Panc1 (cell line): ENCODE data around the gene FUT7. TPM values are rescaled to one million over a fixed set of nuclear protein-coding genes. Genes with fewer than 3 reads are reported as not detected.

Experiments
- ATAC-seq: fragments of 200-7000 bp; cut with Tn5 transposase; 2 replicates; pipeline ENCODE4 v1.9.1; 2020; ENCODE audit warnings: mild to moderate bottlenecking, moderate library complexity
- BruUV-seq: library from RNA; stranded (reverse); fragments of 400-500 nt; replicated peaks from 2 replicates; lab custom pipeline; 2021; lab: Mats Ljungman, UMichigan
- CTCF ChIA-PET: fragments of 300-600 bp; sonication (Branson Sonifier 250); formaldehyde crosslinking; loops from one replicate; lab custom pipeline; 2022; ENCODE audit warnings: antibody characterized with exemption; lab: Charles Lee
- POLR2A ChIA-PET: fragments of 300-600 bp; sonication (Branson Sonifier 250); formaldehyde crosslinking; loops from one replicate; lab custom pipeline; 2022; ENCODE audit warnings: antibody characterized with exemption; lab: Charles Lee
- DNase-seq: peaks from one replicate; pipeline ENCODE4 v3.0.0-alpha.2; 2010; ENCODE audit warnings: low read depth, low spot score
- H3K27ac ChIP-seq: 2 replicates; pipeline ENCODE4 v1.5.1; 2011; ENCODE audit warnings: mild to moderate bottlenecking, low read length, inconsistent platforms
- H3K27me3 ChIP-seq: fragments of 200-500 bp; sonication (Bioruptor generic); 2 replicates; pipeline ENCODE4 v1.6.0; 2014; ENCODE audit warnings: low read length, inconsistent platforms; ENCODE audit not compliant: control insufficient read depth, insufficient read depth
- H3K36me3 ChIP-seq: fragments of 200-500 bp; sonication (Bioruptor generic); 2 replicates; pipeline ENCODE4 v1.5.1; 2014; ENCODE audit warnings: inconsistent platforms, mild to moderate bottlenecking, low read length, moderate library complexity; ENCODE audit not compliant: control insufficient read depth, insufficient read depth
- H3K4me1 ChIP-seq: 2 replicates; pipeline ENCODE4 v1.5.1; 2011; ENCODE audit warnings: inconsistent platforms, mild to moderate bottlenecking, low read length, moderate library complexity; ENCODE audit not compliant: control insufficient read depth, insufficient read depth
- H3K4me3 ChIP-seq, 2 experiments: 2 replicates each; pipeline ENCODE4 v1.5.1; 2011 to 2012; ENCODE audit warnings: low read depth in 2 of 2, low read length in 2 of 2, mild to moderate bottlenecking in 2 of 2, inconsistent platforms in 1 of 2, moderate library complexity in 1 of 2
- H3K9me3 ChIP-seq: fragments of 200-500 bp; sonication (Bioruptor generic); 2 replicates; pipeline ENCODE4 v1.5.1; 2014; ENCODE audit warnings: low read depth, mild to moderate bottlenecking, inconsistent platforms, low read length, moderate library complexity; ENCODE audit not compliant: control insufficient read depth, insufficient read depth
- CTCF ChIP-seq: fragments of 450-650 bp; IDR thresholded peaks from 2 replicates; pipeline ENCODE4 v1.5.1; 2017; ENCODE audit warnings: mild to moderate bottlenecking
- POLR2AphosphoS5 ChIP-seq: IDR thresholded peaks from 2 replicates; pipeline ENCODE4 v1.6.1; 2012; ENCODE audit warnings: mild to moderate bottlenecking, low read depth, low read length, moderate library complexity
- REST ChIP-seq, 2 experiments: IDR thresholded peaks; 2 replicates each; pipeline ENCODE4 v1.6.1; 2011 to 2012; ENCODE audit warnings: low read depth in 2 of 2, control low read depth in 1 of 2, low read length in 1 of 2, mild to moderate bottlenecking in 1 of 2, moderate library complexity in 1 of 2; ENCODE audit not compliant: insufficient read depth in 1 of 2
- SIN3A ChIP-seq: IDR thresholded peaks from 2 replicates; pipeline ENCODE4 v1.6.1; 2012; ENCODE audit warnings: low read depth, mild to moderate bottlenecking, low read length, moderate library complexity, borderline replicate concordance; ENCODE audit not compliant: insufficient read depth
- TCF7L2 ChIP-seq: IDR thresholded peaks from 2 replicates; pipeline ENCODE4 v1.6.1; 2011; ENCODE audit warnings: mild to moderate bottlenecking, low read depth, low read length, inconsistent platforms
- in situ Hi-C: cut with HindIII; loops from 2 replicates; pipeline ENCODE4 v1.10.0; 2016; ENCODE audit warnings: low sequenced_read_pairs, low pct_unique_long_range_greater_than_20kb
- intact Hi-C: fragments of 100-400 bp; cut with micrococcal nuclease; formaldehyde crosslinking; loops from one replicate; pipeline ENCODE4 v1.10.0; 2022; ENCODE audit not compliant: unreplicated experiment
- total RNA-seq: library from RNA; stranded (reverse); gene quantifications from one replicate; pipeline ENCODE4 v1.2.1, GENCODE V29; 2021; ENCODE audit not compliant: unreplicated experiment

The FUT7 gene
- total RNA-seq, 1 experiment from 2014 or later, result not detected

GRCh38 chr9:137066096-137066861 is 34.4 kb upstream of the FUT7 start:
- intact Hi-C loops (no loop called here), in situ Hi-C loops (no loop called here)
- no TSS peak for BruUV-seq
- Histone ChIP-seq H3K4me1 (peaks cover 2% of the 10 kb centered on the region; the same call in 1 of the 2 replicates), H3K27me3 (no peaks in the 10 kb centered on the region), H3K27ac (no peak overlapping the region), H3K4me3 (no peak overlapping the region), H3K9me3 (no peaks in the 10 kb centered on the region), H3K36me3 (no peaks in the 10 kb centered on the region; the same call in 1 of the 2 replicates)
- POLR2A ChIA-PET, result no interaction called here
- no peak for DNase-seq
- no peak for ATAC-seq
- CTCF ChIA-PET, result interaction anchor here (0.6 to 2.0 kb wide), 2 partner anchors 17 to 168 kb away, joined by 8 to 13 read pairs; no protein-coding TSS in a partner anchor
- TF ChIP-seq SIN3A, result no peak
- no peak for TF ChIP-seq CTCF
- TF ChIP-seq POLR2AphosphoS5, result no peak
- TF ChIP-seq TCF7L2, result no peak
- no peak for TF ChIP-seq REST (IDR thresholded peaks at IDR 0.05; ENCODE audit: insufficient read depth in 1 of 2, low read depth in 2 of 2, low read length in 1 of 2)

- ChIA-PET POLR2A (interaction anchor here (0.6 kb wide), 1 partner anchor 87 kb away, joined by 4 read pairs; no protein-coding TSS in a partner anchor), CTCF (no interaction called here)
- TF ChIP-seq SIN3A (no peak), TCF7L2 (no peak), REST (IDR thresholded peaks at IDR 0.05; ENCODE audit: insufficient read depth in 1 of 2, low read depth in 2 of 2, low read length in 1 of 2) (no peak), CTCF (no peak), POLR2AphosphoS5 (no peak)
- no TSS peak for BruUV-seq
- DNase-seq (no peak), ATAC-seq (no peak)
- no peak overlapping the region for H3K27ac ChIP-seq
- no peaks in the 10 kb centered on the region for H3K9me3 ChIP-seq
- intact Hi-C loops, result no loop called here
- H3K27me3 ChIP-seq, result no peaks in the 10 kb centered on the region
- no peak overlapping the region for H3K4me3 ChIP-seq
- peaks cover 2% of the 10 kb centered on the region; the same call in 1 of the 2 replicates for H3K4me1 ChIP-seq
- H3K36me3 ChIP-seq, result no peaks in the 10 kb centered on the region; the same call in 1 of the 2 replicates
- in situ Hi-C loops, result no loop called here
Measured at GRCh38 chr9:137065336-137065967, 33.6 kb upstream of the FUT7 start.
